NCI-H128 (cell line): ENCODE measurements around the gene APBB1.

Experiments used
- DNase-seq: peaks from one replicate; lab custom pipeline; 2025; ENCODE audit not compliant: unreplicated experiment; lab: John Stamatoyannopoulos, UW

Gene APBB1

GRCh38 chr11:6417907-6418556 is 862 bp downstream of the APBB1 start:
- no peak for DNase-seq

- no peak for DNase-seq
These were observed 3.1 kb downstream of the APBB1 start for GRCh38 chr11:6415797-6416196.

GRCh38 chr11:6414874-6415328 is 4.0 kb downstream of the APBB1 start:
- no peak for DNase-seq

- DNase-seq: no peak
These were observed 5.1 kb downstream of the APBB1 start for GRCh38 chr11:6413791-6414201.

GRCh38 chr11:6411594-6412031 is 7.3 kb downstream of the APBB1 start:
- no peak for DNase-seq

GRCh38 chr11:6410695-6411430 is 8.0 kb downstream of the APBB1 start:
- no peak for DNase-seq

GRCh38 chr11:6406370-6406769 is 12.5 kb downstream of the APBB1 start:
- DNase-seq: no peak

GRCh38 chr11:6405846-6406245 is 13.0 kb downstream of the APBB1 start:
- no peak for DNase-seq

GRCh38 chr11:6405052-6405667 is 13.7 kb downstream of the APBB1 start:
- DNase-seq: no peak

- DNase-seq: no peak
These were observed 14.4 kb downstream of the APBB1 start for GRCh38 chr11:6404342-6405051.

GRCh38 chr11:6403539-6403938 is 15.4 kb downstream of the APBB1 start:
- no peak for DNase-seq

GRCh38 chr11:6402561-6402981 is 16.3 kb downstream of the APBB1 start:
- DNase-seq: no peak

GRCh38 chr11:6402061-6402470 is 16.8 kb downstream of the APBB1 start:
- DNase-seq: no peak

- DNase-seq: no peak
These were observed 17.4 kb downstream of the APBB1 start for GRCh38 chr11:6401464-6401863.

GRCh38 chr11:6400431-6401345 is 18.2 kb downstream of the APBB1 start:
- DNase-seq: no peak

GRCh38 chr11:6397636-6398035 is 21.3 kb downstream of the APBB1 start:
- DNase-seq: no peak

GRCh38 chr11:6397156-6397555 is 21.7 kb downstream of the APBB1 start:
- DNase-seq: no peak

GRCh38 chr11:6395470-6396060 is 23.3 kb downstream of the APBB1 start:
- DNase-seq: no peak

- no peak for DNase-seq
These were observed 24.8 kb downstream of the APBB1 start for GRCh38 chr11:6393989-6394670.
